Body of pancreas (tissue), 4 donors: ENCODE results near the gene ACSF3.

Source experiments
- CTCF ChIP-seq, 7 experiments: fragments of 450-650 bp in 4 of 7; fragments of 200-600 bp in 3 of 7; sonication (generic) in 3 of 7; IDR thresholded peaks; one replicate each; pipeline ENCODE4 v1.5.1; 2016 to 2019; ENCODE audit warnings: antibody characterized with exemption in 7 of 7
- POLR2A ChIP-seq, 3 donors: fragments of 450-650 bp; IDR thresholded peaks; one replicate each; pipeline ENCODE4 v1.6.1; 2016; ENCODE audit warnings: antibody characterized with exemption in 3 of 3, mild to moderate bottlenecking in 2 of 3

GRCh38 chr16:89130448-89130847 is 36.8 kb downstream of the ACSF3 start:
- TF ChIP-seq CTCF (IDR thresholded peaks at IDR 0.05) = no peak
- no peak for TF ChIP-seq POLR2A (IDR thresholded peaks at IDR 0.05)
